Activated CD4-positive, alpha-beta T cell treated with anti-CD3 and anti-CD28 coated beads for 24 hours (primary cell): Measurements from ENCODE around the gene LDHA.

Experiments used
- DNase-seq, 2 donors: peaks; one replicate each; pipeline ENCODE4 v3.0.0-alpha.2; 2020; ENCODE audit warnings: low read depth in 2 of 2

LDHA gene

GRCh38 chr11:18394275-18394927 is at the start of gene LDHA:
Gene LDHA (plus strand): TSS chr11:18394563. CDS start chr11:18396843, 2,280 bp downstream.
- peak; percentile 99 to 100 for DNase-seq

GRCh38 chr11:18347471-18348125 is 46.8 kb upstream of the LDHA start:
- DNase-seq, result no peak

GRCh38 chr11:18352581-18352980 is 41.8 kb upstream of the LDHA start:
- no peak for DNase-seq

- no peak for DNase-seq
Measured at GRCh38 chr11:18358646-18359045, 35.7 kb upstream of the LDHA start.

- DNase-seq, result no peak
Measured at GRCh38 chr11:18361154-18361553, 33.2 kb upstream of the LDHA start.

- DNase-seq, result no peak
Measured at GRCh38 chr11:18364495-18365073, 29.8 kb upstream of the LDHA start.

- DNase-seq, result no peak
Measured at GRCh38 chr11:18365741-18366140, 28.6 kb upstream of the LDHA start.

- DNase-seq, result no peak
Measured at GRCh38 chr11:18366286-18366685, 28.1 kb upstream of the LDHA start.

GRCh38 chr11:18367431-18367830 is 26.9 kb upstream of the LDHA start:
- DNase-seq, result no peak

- no peak for DNase-seq
Measured at GRCh38 chr11:18368221-18368620, 26.1 kb upstream of the LDHA start.

- no peak for DNase-seq
Measured at GRCh38 chr11:18369398-18369797, 25.0 kb upstream of the LDHA start.

GRCh38 chr11:18371279-18371678 is 23.1 kb upstream of the LDHA start:
- DNase-seq, result no peak

GRCh38 chr11:18372201-18372600 is 22.2 kb upstream of the LDHA start:
- DNase-seq, result no peak

GRCh38 chr11:18374956-18375355 is 19.4 kb upstream of the LDHA start:
- DNase-seq, result no peak

- no peak for DNase-seq
Measured at GRCh38 chr11:18375941-18376340, 18.4 kb upstream of the LDHA start.

- no peak for DNase-seq
Measured at GRCh38 chr11:18379201-18379600, 15.2 kb upstream of the LDHA start.

- peak; percentile 54 to 66 for DNase-seq
Measured at GRCh38 chr11:18383388-18384156, 10.8 kb upstream of the LDHA start.

GRCh38 chr11:18384157-18384641 is 10.2 kb upstream of the LDHA start:
- no peak for DNase-seq

GRCh38 chr11:18390088-18390487 is 4.3 kb upstream of the LDHA start:
- no peak for DNase-seq

GRCh38 chr11:18392434-18393321 is 1.7 kb upstream of the LDHA start:
- no peak for DNase-seq

- no peak for DNase-seq
Measured at GRCh38 chr11:18393581-18394274, 635 bp upstream of the LDHA start.
